ENCODE results near the gene MCF2L.

MCF2L gene

GRCh38 chr13:113126265-113127150 lies 157.5 kb downstream of the MCF2L start:
- H3K9ac ChIP-seq (ENCODE audit: low read length) = no peak overlapping the region
- H3K79me2 ChIP-seq (ENCODE audit: low read length) = no peaks in the 10 kb centered on the region
- H3K36me3 ChIP-seq (replicated peaks; ENCODE audit: insufficient read depth, low read length) = no peaks in the 10 kb centered on the region
- no peaks in the 10 kb centered on the region for H3F3A ChIP-seq (ENCODE audit: insufficient read depth, low read length)
- H3K9me2 ChIP-seq (replicated peaks; ENCODE audit: insufficient read depth, low read length) = no peaks in the 10 kb centered on the region
- H3K27me3 ChIP-seq (replicated peaks; ENCODE audit: insufficient read depth, low read length) = peaks cover 92% of the 10 kb centered on the region
- no peak overlapping the region for H2AFZ ChIP-seq (ENCODE audit: low read length)
- H3K4me1 ChIP-seq (ENCODE audit: low read length) = no peaks in the 10 kb centered on the region
- H3K9me3 ChIP-seq (replicated peaks; ENCODE audit: insufficient read depth, low read length) = no peaks in the 10 kb centered on the region
- TF ChIP-seq CTCF (IDR thresholded peaks at IDR 0.05; ENCODE audit: low read length) (no peak), EZH2phosphoT487 (IDR thresholded peaks at IDR 0.05; ENCODE audit: low read length) (no peak), EZH2 (optimal IDR thresholded peaks at IDR 0.05; ENCODE audit: low read depth, low read length) (no peak)
- no peaks in the 10 kb centered on the region for H4K20me1 ChIP-seq (ENCODE audit: insufficient read depth, low read length)
- H3K27ac ChIP-seq (ENCODE audit: low read length) = no peak overlapping the region
- no peak for DNase-seq
- no peak overlapping the region for H3K4me2 ChIP-seq (ENCODE audit: low read depth, low read length)
- H3K4me3 ChIP-seq (ENCODE audit: low read length) = no peak overlapping the region

DNA sequence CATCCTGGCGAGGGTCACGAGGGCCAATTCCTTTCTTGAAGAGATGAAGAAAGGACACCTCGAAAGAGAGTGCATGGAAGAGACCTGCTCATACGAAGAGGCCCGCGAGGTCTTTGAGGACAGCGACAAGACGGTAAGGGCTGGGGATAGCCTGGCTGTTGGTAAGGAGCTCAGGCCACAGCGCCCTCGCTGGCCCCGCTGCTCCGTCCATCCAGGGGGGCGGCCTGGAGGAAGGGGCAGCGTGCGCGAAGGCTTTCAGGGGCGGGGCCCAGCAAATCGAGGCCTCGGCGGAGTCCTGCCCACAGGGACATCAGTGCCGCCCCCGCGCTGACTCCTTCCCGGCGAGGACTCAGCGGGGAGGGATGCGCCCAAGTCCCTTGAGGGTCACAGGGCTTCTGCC lies 160.5 kb downstream of the MCF2L start:
- Histone ChIP-seq H3K4me3 (ENCODE audit: low read length) (no peak overlapping the region), H3K36me3 (replicated peaks; ENCODE audit: insufficient read depth, low read length) (no peaks in the 10 kb centered on the region), H3K27me3 (replicated peaks; ENCODE audit: insufficient read depth, low read length) (peaks cover 91% of the 10 kb centered on the region), H3K79me2 (ENCODE audit: low read length) (no peaks in the 10 kb centered on the region), H3F3A (ENCODE audit: insufficient read depth, low read length) (no peaks in the 10 kb centered on the region), H3K4me1 (ENCODE audit: low read length) (no peaks in the 10 kb centered on the region), H3K9ac (ENCODE audit: low read length) (no peak overlapping the region), H3K27ac (ENCODE audit: low read length) (no peak overlapping the region), H4K20me1 (ENCODE audit: insufficient read depth, low read length) (no peaks in the 10 kb centered on the region), H3K9me3 (replicated peaks; ENCODE audit: insufficient read depth, low read length) (no peaks in the 10 kb centered on the region), H2AFZ (ENCODE audit: low read length) (no peak overlapping the region), H3K9me2 (replicated peaks; ENCODE audit: insufficient read depth, low read length) (no peaks in the 10 kb centered on the region), H3K4me2 (ENCODE audit: low read depth, low read length) (no peak overlapping the region)
- no peak for TF ChIP-seq EZH2phosphoT487 (IDR thresholded peaks at IDR 0.05; ENCODE audit: low read length)
- DNase-seq = no peak

DNA sequence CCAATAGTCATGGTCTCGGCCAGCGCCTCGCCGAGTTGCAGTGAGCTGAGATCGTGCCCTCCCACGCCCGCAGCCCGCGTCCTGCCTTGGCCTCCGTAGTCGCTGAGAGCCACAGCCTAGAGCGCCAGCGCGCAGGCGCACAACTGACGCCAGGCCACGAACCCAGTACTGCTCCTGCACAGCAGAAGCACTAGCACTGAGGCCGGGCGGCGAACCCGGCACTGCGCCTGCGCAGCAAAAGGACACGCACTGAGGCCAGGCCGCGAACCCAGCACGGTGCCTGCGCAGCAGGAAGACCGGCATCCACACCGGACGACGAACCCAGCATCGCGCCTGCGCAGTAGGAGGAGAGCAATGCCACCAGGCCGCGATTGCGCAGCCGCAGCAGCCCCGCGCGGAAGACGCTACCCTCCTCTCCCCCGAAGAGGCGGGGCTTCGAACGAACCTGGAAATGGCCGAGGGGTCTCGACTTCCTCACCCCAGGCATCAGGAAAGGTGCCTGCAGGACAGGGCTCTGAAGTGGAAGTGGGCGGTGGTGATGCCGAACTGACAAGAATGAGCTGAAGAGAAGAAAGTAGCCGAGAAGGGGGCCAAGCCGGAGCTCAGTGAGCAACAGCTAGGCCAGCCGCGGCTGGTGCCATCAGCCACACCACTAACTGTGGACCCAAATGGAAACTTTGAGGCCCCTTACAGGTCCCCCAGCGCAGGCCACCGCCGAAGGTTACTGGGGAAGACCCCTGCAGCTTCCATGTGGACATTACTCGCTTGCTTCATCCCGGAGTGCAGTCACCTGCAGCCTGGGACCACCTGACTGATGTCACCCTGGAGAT lies 161.1 kb downstream of the MCF2L start:
- no peaks in the 10 kb centered on the region for H4K20me1 ChIP-seq (ENCODE audit: insufficient read depth, low read length)
- no peaks in the 10 kb centered on the region for H3F3A ChIP-seq (ENCODE audit: insufficient read depth, low read length)
- H3K27ac ChIP-seq (ENCODE audit: low read length) = no peak overlapping the region
- peaks cover 89% of the 10 kb centered on the region for H3K27me3 ChIP-seq (replicated peaks; ENCODE audit: insufficient read depth, low read length)
- H3K79me2 ChIP-seq (ENCODE audit: low read length) = no peaks in the 10 kb centered on the region
- TF ChIP-seq EZH2phosphoT487 (IDR thresholded peaks at IDR 0.05; ENCODE audit: low read length) = no peak
- no peak for TF ChIP-seq CTCF (IDR thresholded peaks at IDR 0.05; ENCODE audit: low read length)
- no peak for TF ChIP-seq EZH2 (optimal IDR thresholded peaks at IDR 0.05; ENCODE audit: low read depth, low read length)
- H3K4me3 ChIP-seq (ENCODE audit: low read length) = no peak overlapping the region
- no peak overlapping the region for H2AFZ ChIP-seq (ENCODE audit: low read length)
- no peak for DNase-seq
- H3K4me1 ChIP-seq (ENCODE audit: low read length) = no peaks in the 10 kb centered on the region
- H3K36me3 ChIP-seq (replicated peaks; ENCODE audit: insufficient read depth, low read length) = no peaks in the 10 kb centered on the region
- H3K4me2 ChIP-seq (ENCODE audit: low read depth, low read length) = no peak overlapping the region
- no peaks in the 10 kb centered on the region for H3K9me2 ChIP-seq (replicated peaks; ENCODE audit: insufficient read depth, low read length)
- H3K9ac ChIP-seq (ENCODE audit: low read length) = no peak overlapping the region
- H3K9me3 ChIP-seq (replicated peaks; ENCODE audit: insufficient read depth, low read length) = no peaks in the 10 kb centered on the region
